CD4-positive, CD25-positive, alpha-beta regulatory T cell (primary cell): ENCODE measurements around the gene ZGPAT. TPM values are rescaled to one million over a fixed set of nuclear protein-coding genes. Genes with fewer than 3 reads are reported as not detected.

Experiments used
- ATAC-seq, 2 donors: fragments of 150-1000 bp; cut with Tn5 transposase; one replicate each; pipeline ENCODE4 v1.10.0; 2021; ENCODE audit warnings: low read depth in 2 of 2, moderate number of reproducible peaks in 2 of 2, moderate library complexity in 1 of 2
- DNase-seq, 3 donors: peaks; one replicate each; pipeline versions ENCODE4 v3.0.0 to v3.0.0-alpha.2; 2012 to 2022; ENCODE audit warnings: mixed read lengths in 1 of 3
- H3K27ac ChIP-seq: one replicate; pipeline ENCODE4 v1.7.0; 2013; ENCODE audit warnings: mild to moderate bottlenecking, low read length; ENCODE audit not compliant: insufficient read depth, poor library complexity, severe bottlenecking
- H3K27me3 ChIP-seq: one replicate; pipeline ENCODE4 v1.7.0; 2013; ENCODE audit warnings: low read length; ENCODE audit not compliant: control insufficient read depth, insufficient read depth
- H3K36me3 ChIP-seq: one replicate; pipeline ENCODE4 v1.7.0; 2013; ENCODE audit warnings: mild to moderate bottlenecking, low read length, moderate library complexity; ENCODE audit not compliant: control insufficient read depth, insufficient read depth
- H3K4me1 ChIP-seq: 2 replicates; pipeline ENCODE4 v1.7.0; 2013; ENCODE audit warnings: mild to moderate bottlenecking, low read length; ENCODE audit not compliant: insufficient read depth, control insufficient read depth, poor library complexity, severe bottlenecking
- H3K4me3 ChIP-seq: one replicate; pipeline ENCODE4 v1.7.0; 2013; ENCODE audit warnings: low read depth, mild to moderate bottlenecking, low read length, moderate library complexity
- H3K9me3 ChIP-seq, 2 experiments: 1 replicate in 1 of 2; 2 replicates in 1 of 2; pipeline ENCODE4 v1.7.0; 2013; ENCODE audit warnings: low read length in 2 of 2, mild to moderate bottlenecking in 1 of 2, moderate library complexity in 1 of 2; ENCODE audit not compliant: control insufficient read depth in 2 of 2
- H3K27ac Mint-ChIP-seq, 3 donors: one replicate each; pipeline ENCODE4 v1.8.0; 2020 to 2022; ENCODE audit warnings: mild to moderate bottlenecking in 3 of 3, mixed read lengths in 3 of 3, moderate library complexity in 2 of 3
- H3K27me3 Mint-ChIP-seq: one replicate; pipeline ENCODE4 v1.8.0; 2022; ENCODE audit warnings: mild to moderate bottlenecking, mixed read lengths
- H3K36me3 Mint-ChIP-seq: one replicate; pipeline ENCODE4 v1.8.0; 2020; ENCODE audit warnings: mixed read lengths
- H3K4me1 Mint-ChIP-seq, 4 donors: one replicate each; pipeline ENCODE4 v1.8.0; 2020 to 2022; ENCODE audit warnings: mixed read lengths in 4 of 4, mild to moderate bottlenecking in 1 of 4
- H3K4me3 Mint-ChIP-seq, 4 donors: one replicate each; pipeline ENCODE4 v1.8.0; 2020 to 2022; ENCODE audit warnings: mild to moderate bottlenecking in 4 of 4, mixed read lengths in 4 of 4, moderate library complexity in 3 of 4
- H3K9me3 Mint-ChIP-seq, 7 donors: one replicate each; pipeline ENCODE4 v1.8.0; 2020 to 2022; ENCODE audit warnings: mixed read lengths in 7 of 7, mild to moderate bottlenecking in 3 of 7, moderate library complexity in 2 of 7
- polyA plus RNA-seq, 4 donors: library from polyadenylated mRNA; unstranded; fragments of 300-500 nt; fragmentation: Illumina TruSeq; gene quantifications; one replicate each; pipeline ENCODE4 v1.2.3, GENCODE V29; 2021
- total RNA-seq: library from RNA; stranded (reverse); gene quantifications from one replicate; pipeline ENCODE4 v1.2.3, GENCODE V29; 2022

ZGPAT gene
- total and polyA plus RNA-seq, 5 donors from 2014 or later: 34.0 to 51.5 (median 42.4) TPM

- Mint-ChIP-seq H3K4me3 (no peak overlapping the region), H3K27me3 (peaks cover 7% of the 10 kb centered on the region), H3K9me3 (peaks cover 0 to 1% (median 0%) of the 10 kb centered on the region in 7 donors), H3K27ac (peak overlapping the region in 2 of 3 donors; percentile 43 to 75), H3K4me1 (peaks cover 0 to 15% (median 6%) of the 10 kb centered on the region in 4 donors), H3K36me3 (no peaks in the 10 kb centered on the region)
- ATAC-seq (no peak), DNase-seq (peak in 1 of 3 donors; percentile 11)
- H3K4me3 ChIP-seq: no peak overlapping the region
- H3K4me1 ChIP-seq: peaks cover 5% of the 10 kb centered on the region
- H3K36me3 ChIP-seq: no peaks in the 10 kb centered on the region
- H3K27ac ChIP-seq: no peak overlapping the region
- H3K27me3 ChIP-seq: no peaks in the 10 kb centered on the region
- H3K9me3 ChIP-seq: no peaks in the 10 kb centered on the region
Measured at GRCh38 chr20:63782521-63782971, 74.7 kb downstream of the ZGPAT start.

GRCh38 chr20:63783970-63784369 lies 76.1 kb downstream of the ZGPAT start:
- no peaks in the 10 kb centered on the region for H3K36me3 ChIP-seq
- peaks cover 12% of the 10 kb centered on the region for H3K27me3 Mint-ChIP-seq
- H3K9me3 ChIP-seq: no peaks in the 10 kb centered on the region
- ATAC-seq (no peak), DNase-seq (no peak)
- H3K27me3 ChIP-seq: no peaks in the 10 kb centered on the region
- peaks cover 5% of the 10 kb centered on the region for H3K4me1 ChIP-seq
- peaks cover 0 to 1% (median 0%) of the 10 kb centered on the region in 7 donors for H3K9me3 Mint-ChIP-seq
- H3K27ac ChIP-seq: no peak overlapping the region
- no peak overlapping the region for H3K4me3 Mint-ChIP-seq
- H3K27ac Mint-ChIP-seq: no peak overlapping the region
- H3K4me3 ChIP-seq: no peak overlapping the region
- peaks cover 0 to 15% (median 6%) of the 10 kb centered on the region in 4 donors for H3K4me1 Mint-ChIP-seq
- no peaks in the 10 kb centered on the region for H3K36me3 Mint-ChIP-seq

GRCh38 chr20:63785691-63786131 lies 77.9 kb downstream of the ZGPAT start:
- Histone ChIP-seq H3K4me1 (peaks cover 5% of the 10 kb centered on the region), H3K4me3 (no peak overlapping the region), H3K27me3 (no peaks in the 10 kb centered on the region), H3K9me3 (no peaks in the 10 kb centered on the region), H3K27ac (no peak overlapping the region), H3K36me3 (no peaks in the 10 kb centered on the region)
- Mint-ChIP-seq H3K4me1 (peaks cover 0 to 15% (median 6%) of the 10 kb centered on the region in 4 donors), H3K27me3 (peaks cover 12% of the 10 kb centered on the region), H3K27ac (no peak overlapping the region), H3K4me3 (no peak overlapping the region), H3K36me3 (no peaks in the 10 kb centered on the region), H3K9me3 (peaks cover 0 to 1% (median 0%) of the 10 kb centered on the region in 7 donors)
- ATAC-seq (no peak), DNase-seq (no peak)

Other genes with a start within 250 kb of the ZGPAT start
- 0.89 TPM for gene KCNQ2, start 235.4 kb upstream of the ZGPAT start, total RNA-seq
- gene KCNQ2, start 235.4 kb upstream of the ZGPAT start, polyA plus RNA-seq: 1 to 10 TPM in 1 of 4 donors, under 1 TPM in 1, not detected in 2; 0.77 to 1.1 TPM
- gene EEF1A2, start 209.0 kb upstream of the ZGPAT start, total RNA-seq: 2.1 TPM
- under 1 TPM in 3 of 4 donors, not detected in 1; 0.10 to 0.56 (median 0.11) TPM for gene EEF1A2, start 209.0 kb upstream of the ZGPAT start, polyA plus RNA-seq
- gene PPDPF, start 187.3 kb upstream of the ZGPAT start, total RNA-seq: 155 TPM
- gene PPDPF, start 187.3 kb upstream of the ZGPAT start, polyA plus RNA-seq: 100 to 1,000 TPM in 1 of 4 donors, 10 to 100 TPM in 3; 75.8 to 110 (median 85.2) TPM
- 0.20 TPM for gene PTK6, start 170.7 kb upstream of the ZGPAT start, total RNA-seq
- under 1 TPM in 3 of 4 donors, not detected in 1; 0.15 to 0.21 (median 0.19) TPM for gene PTK6, start 170.7 kb upstream of the ZGPAT start, polyA plus RNA-seq
- not detected for gene SRMS, start 160.3 kb upstream of the ZGPAT start, total RNA-seq
- gene SRMS, start 160.3 kb upstream of the ZGPAT start, polyA plus RNA-seq: not detected
- 1.5 TPM for gene FNDC11, start 153.9 kb upstream of the ZGPAT start, total RNA-seq
- gene FNDC11, start 153.9 kb upstream of the ZGPAT start, polyA plus RNA-seq: under 1 TPM; 0.07 to 0.94 (median 0.18) TPM
- gene HELZ2, start 133.8 kb upstream of the ZGPAT start, total RNA-seq: 124 TPM
- gene HELZ2, start 133.8 kb upstream of the ZGPAT start, polyA plus RNA-seq: 1 to 10 TPM; 5.8 to 8.9 (median 7.1) TPM
- gene GMEB2, start 80.9 kb upstream of the ZGPAT start, total RNA-seq: 21.9 TPM
- gene GMEB2, start 80.9 kb upstream of the ZGPAT start, polyA plus RNA-seq: 10 to 100 TPM in 2 of 4 donors, 1 to 10 TPM in 2; 8.3 to 10.5 (median 9.4) TPM
- gene STMN3, start 54.6 kb upstream of the ZGPAT start, total RNA-seq: 64.6 TPM
- gene STMN3, start 54.6 kb upstream of the ZGPAT start, polyA plus RNA-seq: 10 to 100 TPM; 11.7 to 13.5 (median 12.5) TPM
- 38.3 TPM for gene RTEL1, start 49.7 kb upstream of the ZGPAT start, total RNA-seq
- 1 to 10 TPM; 1.8 to 3.7 (median 2.7) TPM for gene RTEL1, start 49.7 kb upstream of the ZGPAT start, polyA plus RNA-seq
- not detected for gene TNFRSF6B, start 11.4 kb upstream of the ZGPAT start, total RNA-seq
- gene TNFRSF6B, start 11.4 kb upstream of the ZGPAT start, polyA plus RNA-seq: not detected
- gene ARFRP1, start 63 bp upstream of the ZGPAT start, total RNA-seq: 51.6 TPM
- 10 to 100 TPM; 56.6 to 65.7 (median 63.1) TPM for gene ARFRP1, start 63 bp upstream of the ZGPAT start, polyA plus RNA-seq
- gene LIME1, start 28.6 kb downstream of the ZGPAT start, total RNA-seq: 237 TPM
- 100 to 1,000 TPM; 338 to 547 (median 430) TPM for gene LIME1, start 28.6 kb downstream of the ZGPAT start, polyA plus RNA-seq
- gene SLC2A4RG, start 31.7 kb downstream of the ZGPAT start, total RNA-seq: 110 TPM
- 1 to 10 TPM; 2.9 to 7.7 (median 4.5) TPM for gene SLC2A4RG, start 31.7 kb downstream of the ZGPAT start, polyA plus RNA-seq
- 0.49 TPM for gene ZBTB46, start 123.2 kb downstream of the ZGPAT start, total RNA-seq
- gene ZBTB46, start 123.2 kb downstream of the ZGPAT start, polyA plus RNA-seq: under 1 TPM in 2 of 4 donors, not detected in 2; 0.03 to 0.09 TPM
- not detected for gene ABHD16B, start 153.5 kb downstream of the ZGPAT start, total RNA-seq
- under 1 TPM in 1 of 4 donors, not detected in 3; 0.21 TPM for gene ABHD16B, start 153.5 kb downstream of the ZGPAT start, polyA plus RNA-seq
- 33.7 TPM for gene TPD52L2, start 157.2 kb downstream of the ZGPAT start, total RNA-seq
- gene TPD52L2, start 157.2 kb downstream of the ZGPAT start, polyA plus RNA-seq: 10 to 100 TPM; 69.0 to 72.1 (median 69.9) TPM
- 34.9 TPM for gene DNAJC5, start 187.1 kb downstream of the ZGPAT start, total RNA-seq
- 1 to 10 TPM; 5.0 to 7.0 (median 5.8) TPM for gene DNAJC5, start 187.1 kb downstream of the ZGPAT start, polyA plus RNA-seq
- gene UCKL1, start 248.4 kb downstream of the ZGPAT start, total RNA-seq: 43.0 TPM
- 10 to 100 TPM; 25.1 to 35.7 (median 31.6) TPM for gene UCKL1, start 248.4 kb downstream of the ZGPAT start, polyA plus RNA-seq